MCF 10A (cell line): ENCODE data around the gene STUB1. TPM values are rescaled to one million over a fixed set of nuclear protein-coding genes. Genes with fewer than 3 reads are reported as not detected.

Source experiments
- BruUV-seq: library from RNA; stranded (reverse); fragments of 400-500 nt; replicated peaks from 2 replicates; lab custom pipeline; 2021; lab: Mats Ljungman, UMichigan
- CTCF ChIA-PET: fragments of 300-600 bp; sonication (Branson Sonifier 250); formaldehyde crosslinking; extraction: SDS; loops from one replicate; lab custom pipeline; 2021; ENCODE audit warnings: antibody characterized with exemption, inconsistent platforms; lab: Yijun Ruan, JAX
- POLR2A ChIA-PET: fragments of 300-600, 350-650 bp; sonication (Branson Sonifier 250); formaldehyde crosslinking; extraction: SDS; loops from one replicate; lab custom pipeline; 2020; ENCODE audit warnings: antibody characterized with exemption, inconsistent platforms; lab: Yijun Ruan, JAX
- DNase-seq: peaks from one replicate; pipeline ENCODE4 v3.0.0-alpha.2; 2018; ENCODE audit not compliant: unreplicated experiment
- H3K27ac Mint-ChIP-seq: one replicate; pipeline ENCODE4 v1.8.0; 2022; ENCODE audit warnings: mild to moderate bottlenecking, low read depth, mixed read lengths; ENCODE audit not compliant: unreplicated experiment
- H3K27me3 Mint-ChIP-seq: one replicate; pipeline ENCODE4 v1.8.0; 2022; ENCODE audit warnings: mixed read lengths; ENCODE audit not compliant: insufficient read depth, unreplicated experiment
- H3K36me3 Mint-ChIP-seq: one replicate; pipeline ENCODE4 v1.8.0; 2022; ENCODE audit warnings: mild to moderate bottlenecking, moderate library complexity, mixed read lengths; ENCODE audit not compliant: insufficient read depth, unreplicated experiment
- H3K4me1 Mint-ChIP-seq: one replicate; pipeline ENCODE4 v1.8.0; 2022; ENCODE audit warnings: mixed read lengths; ENCODE audit not compliant: insufficient read depth, unreplicated experiment
- H3K4me3 Mint-ChIP-seq: one replicate; pipeline ENCODE4 v1.8.0; 2022; ENCODE audit warnings: mild to moderate bottlenecking, moderate library complexity, mixed read lengths; ENCODE audit not compliant: unreplicated experiment
- H3K9me3 Mint-ChIP-seq: one replicate; pipeline ENCODE4 v1.8.0; 2022; ENCODE audit warnings: mixed read lengths; ENCODE audit not compliant: unreplicated experiment
- CTCF ChIP-seq: fragments of 200-600 bp; IDR thresholded peaks from one replicate; pipeline ENCODE4 v1.8.0; 2022; ENCODE audit warnings: antibody characterized with exemption, mild to moderate bottlenecking; ENCODE audit not compliant: unreplicated experiment
- intact Hi-C: fragments of 100-400 bp; cut with micrococcal nuclease; formaldehyde crosslinking; loops from 2 replicates; pipeline ENCODE4 v1.14.1; 2022
- total RNA-seq: library from RNA; stranded (reverse); gene quantifications from 2 replicates; pipeline ENCODE4 v1.2.3, GENCODE V29; 2022

STUB1 gene
- total RNA-seq, 1 experiment from 2014 or later: 124 TPM

GRCh38 chr16:705431-706188 lies 25.4 kb downstream of the STUB1 start, which contains the start of gene FBXL16:
FBXL16 (minus strand) TSS chr16:705801; CDS start chr16:697405, 8,396 bp downstream.
- peak within 1 kb of the TSS; percentile 67 for H3K27ac Mint-ChIP-seq
- no peak for TF ChIP-seq CTCF
- intact Hi-C loops: no loop called here
- no peaks in the 10 kb centered on the region for H3K9me3 Mint-ChIP-seq
- H3K4me3 Mint-ChIP-seq: peak within 1 kb of the TSS; percentile 83
- H3K27me3 Mint-ChIP-seq: no peaks in the 10 kb centered on the region
- ChIA-PET POLR2A (interaction anchor here (0.9 to 3.2 kb wide), 10 partner anchors 10 to 32 kb away, joined by 3 to 24 read pairs (median 14); partner anchors contain the start of genes ANTKMT, HAGHL, METRN and STUB1), CTCF (interaction anchor here (0.5 to 1.5 kb wide), 2 partner anchors 102 to 351 kb away, joined by 3 to 4 read pairs; no protein-coding TSS in a partner anchor)
- BruUV-seq: no TSS peak
- peaks cover 17% of the 10 kb centered on the region for H3K4me1 Mint-ChIP-seq
- peaks cover 15% of the 10 kb centered on the region for H3K36me3 Mint-ChIP-seq
- DNase-seq: peak; percentile 63

GRCh38 chr16:706189-707061 lies 26.2 kb downstream of the STUB1 start:
- BruUV-seq: no TSS peak
- H3K4me3 Mint-ChIP-seq: peak overlapping the region; percentile 83
- POLR2A ChIA-PET: interaction anchor here (0.6 to 3.2 kb wide), 25 partner anchors 8 to 1449 kb away, joined by 3 to 25 read pairs (median 5); partner anchors contain the start of genes ANTKMT, CAPN15, CCDC78 and CHTF18
- H3K27ac Mint-ChIP-seq: peak overlapping the region; percentile 67
- no peaks in the 10 kb centered on the region for H3K9me3 Mint-ChIP-seq
- peaks cover 17% of the 10 kb centered on the region for H3K4me1 Mint-ChIP-seq
- CTCF ChIA-PET: interaction anchor here (0.5 to 2.9 kb wide), 6 partner anchors 9 to 1305 kb away, joined by 3 to 15 read pairs (median 4); partner anchors contain the start of genes CCDC78 and METRN
- DNase-seq: no peak
- intact Hi-C loops: no loop called here
- H3K27me3 Mint-ChIP-seq: no peaks in the 10 kb centered on the region
- no peak for TF ChIP-seq CTCF
- peaks cover 20% of the 10 kb centered on the region for H3K36me3 Mint-ChIP-seq

- Mint-ChIP-seq H3K27me3 (no peaks in the 10 kb centered on the region), H3K9me3 (no peaks in the 10 kb centered on the region), H3K27ac (peak overlapping the region; percentile 67), H3K4me1 (peaks cover 17% of the 10 kb centered on the region), H3K36me3 (peaks cover 17% of the 10 kb centered on the region), H3K4me3 (peak overlapping the region; percentile 83)
- CTCF ChIA-PET: interaction anchor here (0.5 to 2.9 kb wide), 12 partner anchors 9 to 1305 kb away, joined by 3 to 15 read pairs (median 4); partner anchors contain the start of genes ANTKMT, CCDC78 and METRN
- BruUV-seq: no TSS peak
- TF ChIP-seq CTCF: no peak
- DNase-seq: peak; percentile 71
- intact Hi-C loops: no loop called here
- POLR2A ChIA-PET: interaction anchor here (0.6 to 2.9 kb wide), 27 partner anchors 9 to 1448 kb away, joined by 3 to 25 read pairs (median 4); partner anchors contain the start of genes ANTKMT, CAPN15, CCDC78 and CHTF18
Measured at GRCh38 chr16:707062-707538, 26.9 kb downstream of the STUB1 start.
